GM12891 (cell line): Measurements from ENCODE around the gene SMARCC1.

ENCODE experiments used
- PAX5 ChIP-seq: IDR thresholded peaks from 2 replicates; pipeline ENCODE4 v1.6.1; 2011; ENCODE audit warnings: low read length, moderate library complexity, mild to moderate bottlenecking; ENCODE audit not compliant: insufficient read depth, severe bottlenecking
- POLR2A ChIP-seq: IDR thresholded peaks from 2 replicates; pipeline ENCODE4 v1.6.1; 2011; ENCODE audit warnings: low read depth, low read length, control low read depth
- POLR2AphosphoS5 ChIP-seq: IDR thresholded peaks from 2 replicates; pipeline ENCODE4 v1.6.1; 2011; ENCODE audit warnings: low read depth, low read length, control low read depth
- TAF1 ChIP-seq: IDR thresholded peaks from 2 replicates; pipeline ENCODE4 v1.6.1; 2011; ENCODE audit warnings: low read depth, low read length, control low read depth

DNA sequence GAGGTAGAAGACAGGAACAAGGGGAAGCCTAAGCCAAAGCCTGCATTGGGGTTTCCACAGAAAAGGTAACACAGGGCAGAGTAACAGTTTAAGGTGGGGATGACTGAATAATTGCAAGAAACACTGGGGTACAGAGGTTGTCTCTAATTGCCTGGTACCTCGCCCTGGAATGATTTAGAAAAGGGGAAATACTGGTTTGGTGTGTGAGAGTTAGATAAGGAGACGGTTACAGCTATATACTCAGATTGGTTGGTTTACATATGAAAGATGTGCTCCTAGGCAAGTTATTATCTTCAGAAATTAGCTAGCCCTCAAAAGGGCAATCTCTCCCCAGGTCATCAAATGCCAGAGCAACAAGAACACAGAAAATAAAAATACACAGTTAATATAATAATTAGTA lies 58.8 kb downstream of the SMARCC1 start:
- TF ChIP-seq POLR2AphosphoS5 (no peak), POLR2A (no peak), TAF1 (no peak), PAX5 (no peak)
